ENCODE measurements around the gene PCED1B.
"Not testable (repeated sequence)": the region's sequence is repeated elsewhere in the genome, so short reads cannot be mapped to it uniquely, and the experiment has no call there.

The PCED1B gene

DNA sequence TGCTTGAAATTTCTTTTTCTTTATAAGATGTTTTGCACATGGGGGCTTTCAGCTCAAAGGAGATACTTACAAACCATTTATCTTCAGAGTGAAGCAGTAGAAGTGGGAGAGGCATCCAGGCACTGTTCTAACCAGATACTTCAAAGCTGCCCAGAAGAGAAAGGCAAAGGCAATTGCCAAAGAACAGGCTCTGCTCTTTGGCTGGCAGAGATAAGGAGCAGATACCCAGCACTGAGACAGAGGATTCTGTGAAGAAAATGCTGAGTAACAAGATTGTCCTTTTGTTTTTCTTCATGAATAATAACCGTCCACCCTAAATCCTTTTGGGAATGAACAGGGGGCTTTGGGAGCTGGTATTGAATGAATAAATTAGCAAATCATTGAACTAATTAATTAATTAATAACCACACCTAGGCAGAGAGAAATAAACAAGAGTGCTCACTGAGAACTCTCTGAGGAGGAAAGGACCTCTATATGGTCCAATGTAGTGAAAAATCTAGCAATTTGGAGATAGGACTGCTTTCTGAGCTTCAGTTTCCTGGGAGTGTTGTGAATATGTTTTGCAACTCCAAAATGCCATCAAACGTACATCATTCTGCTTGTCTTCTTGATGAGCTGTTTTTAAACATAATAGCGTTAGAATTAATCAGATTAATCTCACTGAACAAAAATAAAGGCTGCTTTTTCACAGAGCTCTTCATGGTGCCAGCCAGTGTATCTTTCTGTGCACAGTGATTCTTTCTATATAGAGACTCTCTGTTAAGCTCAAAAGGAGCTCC, 193.2 kb downstream of the PCED1B start:
- no peak for DNase-seq (ENCODE audit: low read depth in 2 of 2)

DNA sequence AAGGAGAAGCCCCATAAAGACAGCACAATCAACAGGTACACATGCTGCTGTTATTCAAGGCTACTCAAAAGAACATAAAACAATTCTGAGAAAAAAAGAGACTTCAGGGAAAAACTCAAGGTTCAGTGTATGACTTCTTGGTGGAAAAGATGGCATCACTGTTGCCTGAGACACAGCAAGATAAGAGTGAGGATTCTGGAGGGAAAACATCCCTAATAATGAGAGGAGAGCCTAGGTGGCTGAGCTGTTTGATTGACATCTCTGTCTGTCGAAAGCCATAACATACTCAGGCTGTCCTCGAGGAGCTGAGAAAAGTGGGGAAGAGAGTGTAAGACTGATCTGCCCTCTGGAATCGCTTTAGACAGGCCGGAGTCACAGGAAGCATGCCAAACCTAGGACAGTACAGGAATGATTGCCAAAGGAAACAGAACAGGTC, 193.8 kb downstream of the PCED1B start:
- no peak for DNase-seq (ENCODE audit: low read depth in 2 of 2)

DNA sequence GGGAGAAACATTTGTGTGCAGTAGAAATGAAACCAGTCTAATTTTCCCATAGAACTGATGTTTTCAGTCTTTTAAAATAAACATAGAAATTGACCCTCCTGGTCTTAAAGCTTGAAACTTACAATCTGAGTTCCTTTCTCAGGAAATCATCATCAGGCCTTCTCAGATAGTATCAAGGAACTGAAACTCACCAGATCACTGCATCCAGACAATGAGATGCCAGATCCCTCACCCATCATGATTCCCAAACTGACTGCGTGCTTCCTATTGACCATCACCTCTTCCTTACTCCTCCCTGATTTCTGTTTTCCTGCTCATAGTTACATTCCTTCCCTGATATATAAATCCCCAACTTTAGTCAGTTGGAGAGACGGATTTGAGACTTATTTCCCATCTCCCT, 195.3 kb downstream of the PCED1B start:
- no peak for DNase-seq (ENCODE audit: low read depth in 2 of 2)

DNA sequence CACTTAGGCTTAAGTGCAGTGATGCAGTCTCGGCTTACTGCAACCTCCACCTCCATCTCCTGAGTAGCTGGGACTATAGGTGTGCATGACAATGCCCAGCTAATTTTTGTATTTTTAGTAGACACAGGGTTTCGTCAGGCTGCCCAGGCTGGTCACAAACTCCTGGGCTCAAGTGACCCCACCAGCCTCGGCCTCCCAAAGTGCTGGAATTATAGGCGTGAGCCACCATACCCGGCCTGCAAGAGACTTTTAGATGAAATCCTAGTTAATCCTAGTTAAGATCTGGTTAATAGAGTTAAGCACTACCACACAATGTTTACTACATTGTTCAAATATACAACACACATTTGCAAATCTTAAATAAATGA, 196.8 kb downstream of the PCED1B start:
- no peak for DNase-seq (ENCODE audit: low read depth in 2 of 2)

DNA sequence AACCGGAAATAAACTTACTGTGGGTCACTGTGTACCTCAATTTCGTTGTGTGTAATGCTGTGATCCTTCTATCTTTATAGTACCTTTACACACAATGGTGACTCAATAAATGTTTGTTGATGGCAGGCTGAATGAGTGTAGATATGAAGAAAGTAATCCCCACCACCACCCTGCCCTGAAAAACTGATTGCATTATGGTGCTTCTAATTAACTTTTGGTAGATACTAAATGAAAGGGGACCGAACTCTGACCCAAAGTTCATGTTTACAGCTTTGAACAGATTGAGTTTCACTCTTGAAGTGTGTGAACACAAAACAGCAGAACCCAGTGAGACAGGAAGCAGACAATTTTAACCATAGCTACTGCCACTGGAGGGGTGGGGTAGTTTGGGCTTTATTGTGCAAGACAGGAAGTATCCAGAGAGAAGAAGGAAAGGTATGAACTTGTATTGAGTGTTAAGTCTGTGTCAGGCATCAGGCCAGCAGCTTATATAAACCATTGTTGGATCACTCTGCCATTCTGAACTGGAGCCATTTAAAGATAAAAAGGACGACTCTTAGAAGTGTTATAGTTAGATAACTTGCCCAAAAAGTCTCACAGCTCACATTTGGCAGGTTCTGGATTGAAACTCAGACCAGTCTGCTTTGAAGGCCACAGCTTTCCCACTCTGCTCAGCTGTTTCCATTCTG, 197.3 kb downstream of the PCED1B start:
- DNase-seq (ENCODE audit: low read depth in 2 of 2), result no peak

DNA sequence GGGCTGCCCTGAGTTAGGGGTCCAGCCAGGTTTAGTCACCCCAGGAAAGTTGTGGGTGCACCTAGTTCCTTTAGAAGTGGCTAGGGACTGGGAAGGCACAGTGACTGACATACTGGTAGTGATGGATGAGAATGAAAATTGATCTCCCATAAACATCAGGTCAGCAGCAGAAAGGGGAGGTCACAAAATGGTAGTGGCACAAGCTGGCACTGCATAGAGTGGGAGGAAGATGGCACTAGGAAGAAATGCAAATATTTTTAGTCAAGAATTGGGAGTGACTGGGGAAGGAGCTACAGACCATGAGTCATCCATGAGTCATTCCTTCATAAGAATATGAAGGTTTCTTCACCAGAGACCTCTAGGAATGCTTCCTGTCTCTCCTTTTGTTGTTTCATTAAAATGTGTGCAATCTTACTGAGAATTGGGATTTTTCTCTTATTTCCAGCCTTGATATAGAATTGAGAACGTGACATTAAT, 198.6 kb downstream of the PCED1B start:
- no peak for DNase-seq (ENCODE audit: low read depth in 2 of 2)

DNA sequence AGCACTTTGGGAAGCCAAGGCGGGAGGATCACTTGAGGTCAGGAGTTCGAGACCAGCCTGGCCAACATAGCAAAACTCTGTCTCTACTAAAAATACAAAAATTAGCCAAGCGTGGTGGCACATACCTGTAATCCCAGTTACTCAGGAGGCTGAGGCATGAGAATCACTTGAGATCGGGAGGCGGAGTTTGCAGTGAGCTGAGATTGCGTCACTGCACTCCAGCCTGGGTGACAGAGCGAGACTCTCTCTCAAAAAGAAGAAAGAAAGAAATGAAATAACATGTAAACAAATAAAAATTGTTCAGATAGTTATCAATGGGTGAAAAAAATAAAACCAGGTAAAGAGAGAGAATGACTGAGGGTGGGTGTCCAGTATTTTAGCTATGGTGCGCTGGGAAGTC, 200.3 kb downstream of the PCED1B start:
- DNase-seq (ENCODE audit: low read depth in 2 of 2), result not testable (repeated sequence)

DNA sequence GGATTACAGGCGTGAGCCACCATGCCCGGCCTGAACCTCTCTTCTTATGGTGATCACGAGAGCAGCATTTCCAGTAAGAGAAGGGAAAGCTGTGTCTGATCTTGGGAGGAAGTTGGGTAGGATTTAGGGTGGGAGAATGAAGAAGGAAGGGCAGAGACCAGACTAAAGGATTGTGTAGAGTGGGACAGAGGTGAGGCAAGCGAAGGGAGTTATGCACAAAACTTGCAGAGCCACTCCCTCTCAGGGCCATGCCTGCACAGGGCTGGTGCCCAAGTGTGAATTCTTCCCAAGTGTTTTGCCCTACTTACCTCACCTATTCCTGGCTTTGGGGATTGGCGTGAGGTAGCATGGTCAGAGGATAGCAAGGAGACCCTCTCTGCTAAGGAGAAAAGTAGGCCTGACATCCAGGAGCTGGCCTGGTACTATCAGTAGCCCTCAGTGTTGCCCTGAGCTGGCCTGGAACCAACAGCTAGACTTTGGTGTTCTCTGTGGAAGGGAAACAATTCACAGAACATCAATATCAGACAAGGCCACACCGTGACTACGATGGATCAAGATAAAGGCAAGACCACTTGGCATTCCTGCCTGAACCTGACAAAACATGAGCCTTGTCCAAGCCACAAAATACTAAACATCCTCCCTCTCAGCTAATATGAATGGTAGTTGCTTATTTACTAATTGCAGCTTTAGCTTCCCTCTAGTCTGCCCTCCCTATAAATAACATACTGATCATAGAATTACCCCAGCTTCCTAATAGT, 201.3 kb downstream of the PCED1B start:
- no peak for DNase-seq (ENCODE audit: low read depth in 2 of 2)

DNA sequence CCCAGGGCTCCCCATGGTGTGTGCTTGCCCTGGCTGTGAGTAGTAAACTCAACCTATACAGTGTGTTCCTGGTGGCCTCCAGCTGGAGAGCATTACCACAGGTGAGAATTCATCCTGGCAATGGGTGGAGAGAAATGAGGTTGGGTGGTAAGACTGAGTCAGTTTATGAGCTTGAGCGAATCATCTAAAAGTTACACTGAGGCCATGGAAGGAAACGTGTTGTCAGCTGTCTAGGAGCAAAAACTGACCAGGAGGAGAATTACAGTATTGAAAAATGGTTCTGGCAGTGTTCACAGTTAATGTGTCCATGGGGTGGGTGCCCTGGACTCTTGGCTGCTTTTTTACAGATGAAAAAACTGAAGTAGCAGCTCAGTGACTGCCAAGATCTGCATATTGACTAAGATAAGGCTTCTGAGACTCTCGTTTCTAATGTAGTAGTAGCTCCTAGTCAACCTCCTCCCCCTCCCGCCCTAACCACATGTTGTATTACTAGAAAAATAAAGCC, 202.3 kb downstream of the PCED1B start:
- peak in 1 of 2 donors; percentile 45 for DNase-seq (ENCODE audit: low read depth in 2 of 2)

DNA sequence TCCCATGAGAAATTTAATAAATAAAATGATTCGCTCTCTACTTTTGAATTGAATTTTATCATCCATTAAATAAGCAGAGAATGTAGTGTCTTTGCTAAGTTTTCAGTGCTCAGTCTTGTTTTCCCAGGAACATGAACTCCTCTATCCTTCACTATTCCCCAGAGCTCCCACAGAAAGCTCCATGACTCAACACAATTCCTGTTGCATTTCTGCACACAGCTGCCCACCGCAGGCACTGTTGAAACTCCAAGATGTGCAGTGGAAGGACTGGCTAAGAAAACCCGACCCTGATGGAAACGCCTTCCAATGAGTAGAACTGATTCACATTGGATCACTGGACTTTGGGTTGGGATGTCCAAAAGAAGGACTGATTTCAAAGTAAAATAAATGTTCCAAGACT, 202.8 kb downstream of the PCED1B start:
- no peak for DNase-seq (ENCODE audit: low read depth in 2 of 2)
